WI38 (cell line): Measurements from ENCODE around the gene EXOG.

Experiments
- H3K4me3 ChIP-seq: 2 replicates; pipeline ENCODE4 v1.5.1; 2011; ENCODE audit warnings: low read depth, mild to moderate bottlenecking, control low read depth, low read length
- TF ChIP-seq, protein P1 (sequence below): IDR thresholded peaks from 2 replicates; pipeline ENCODE4 v1.5.1; 2012; ENCODE audit warnings: low read depth, mild to moderate bottlenecking, control low read depth, low read length

EXOG gene

GRCh38 chr3:38560996-38561717 is 65.0 kb downstream of the EXOG start:
- H3K4me3 ChIP-seq, result no peak overlapping the region
- TF ChIP-seq, protein P1, sequence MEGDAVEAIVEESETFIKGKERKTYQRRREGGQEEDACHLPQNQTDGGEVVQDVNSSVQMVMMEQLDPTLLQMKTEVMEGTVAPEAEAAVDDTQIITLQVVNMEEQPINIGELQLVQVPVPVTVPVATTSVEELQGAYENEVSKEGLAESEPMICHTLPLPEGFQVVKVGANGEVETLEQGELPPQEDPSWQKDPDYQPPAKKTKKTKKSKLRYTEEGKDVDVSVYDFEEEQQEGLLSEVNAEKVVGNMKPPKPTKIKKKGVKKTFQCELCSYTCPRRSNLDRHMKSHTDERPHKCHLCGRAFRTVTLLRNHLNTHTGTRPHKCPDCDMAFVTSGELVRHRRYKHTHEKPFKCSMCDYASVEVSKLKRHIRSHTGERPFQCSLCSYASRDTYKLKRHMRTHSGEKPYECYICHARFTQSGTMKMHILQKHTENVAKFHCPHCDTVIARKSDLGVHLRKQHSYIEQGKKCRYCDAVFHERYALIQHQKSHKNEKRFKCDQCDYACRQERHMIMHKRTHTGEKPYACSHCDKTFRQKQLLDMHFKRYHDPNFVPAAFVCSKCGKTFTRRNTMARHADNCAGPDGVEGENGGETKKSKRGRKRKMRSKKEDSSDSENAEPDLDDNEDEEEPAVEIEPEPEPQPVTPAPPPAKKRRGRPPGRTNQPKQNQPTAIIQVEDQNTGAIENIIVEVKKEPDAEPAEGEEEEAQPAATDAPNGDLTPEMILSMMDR, result no peak

DNA sequence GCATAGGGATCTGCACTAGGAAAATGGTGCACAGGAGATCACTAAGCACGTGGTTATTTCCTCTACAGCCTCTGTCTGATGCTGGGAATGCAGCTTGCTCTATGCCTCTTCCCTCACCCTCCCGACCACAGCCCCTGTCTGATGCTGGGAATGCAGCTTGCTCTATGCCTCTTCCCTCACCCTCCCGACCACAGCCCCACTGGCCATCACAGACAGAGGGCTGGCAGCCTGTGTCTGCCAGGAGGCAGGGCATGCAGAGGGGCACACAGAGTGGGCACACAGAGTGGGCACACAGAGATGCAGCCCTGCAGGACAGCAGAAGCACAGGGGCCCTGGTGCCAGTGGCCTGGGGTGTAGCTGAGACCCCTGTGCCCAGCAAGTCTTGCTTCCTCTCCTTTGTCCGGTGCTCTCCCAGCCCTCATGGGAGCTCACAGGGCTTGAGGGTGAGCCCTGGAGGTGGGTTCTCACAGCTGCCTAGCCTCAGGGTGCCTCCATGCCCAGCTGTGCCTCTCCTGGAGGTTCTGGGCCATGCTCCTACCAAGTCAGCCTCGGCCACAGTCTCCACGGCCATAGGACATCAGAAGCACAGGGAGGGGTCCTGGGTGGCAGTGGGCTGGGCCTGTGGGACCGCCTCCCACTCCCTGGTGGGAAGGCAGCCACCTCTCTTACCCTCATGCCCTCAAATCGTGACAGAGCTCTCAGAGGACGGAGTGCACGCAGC is 65.8 kb downstream of the EXOG start:
- TF ChIP-seq, protein P1, result no peak
- H3K4me3 ChIP-seq, result no peak overlapping the region

DNA sequence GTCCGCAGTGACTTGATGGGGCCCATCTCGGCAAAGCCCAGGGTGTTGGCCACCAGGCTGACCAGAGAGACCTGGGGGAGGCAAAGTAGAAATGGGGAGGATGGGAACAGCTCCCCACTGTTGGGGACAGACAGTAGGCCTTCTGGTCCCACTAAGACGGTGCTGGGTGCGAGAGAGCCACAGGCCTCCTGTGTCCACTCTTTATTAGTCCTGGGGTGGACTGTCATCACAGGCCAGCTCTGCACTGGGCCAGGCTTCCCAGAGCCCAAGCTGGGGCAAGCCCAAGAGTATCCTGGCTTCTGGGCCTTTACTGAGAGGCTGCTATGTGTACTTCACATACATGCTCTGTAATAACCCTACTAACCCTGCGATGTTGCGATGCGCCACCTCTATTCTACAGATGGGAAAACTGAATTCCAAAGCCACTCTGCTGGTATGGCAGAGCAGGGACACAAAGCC is 66.4 kb downstream of the EXOG start:
- no peak overlapping the region for H3K4me3 ChIP-seq
- TF ChIP-seq, protein P1, result no peak

GRCh38 chr3:38563070-38563885 is 67.1 kb downstream of the EXOG start:
- TF ChIP-seq, protein P1, result no peak
- no peak overlapping the region for H3K4me3 ChIP-seq

- no peak overlapping the region for H3K4me3 ChIP-seq
- TF ChIP-seq, protein P1, result no peak
Observed at GRCh38 chr3:38563886-38564270, 67.7 kb downstream of the EXOG start.

DNA sequence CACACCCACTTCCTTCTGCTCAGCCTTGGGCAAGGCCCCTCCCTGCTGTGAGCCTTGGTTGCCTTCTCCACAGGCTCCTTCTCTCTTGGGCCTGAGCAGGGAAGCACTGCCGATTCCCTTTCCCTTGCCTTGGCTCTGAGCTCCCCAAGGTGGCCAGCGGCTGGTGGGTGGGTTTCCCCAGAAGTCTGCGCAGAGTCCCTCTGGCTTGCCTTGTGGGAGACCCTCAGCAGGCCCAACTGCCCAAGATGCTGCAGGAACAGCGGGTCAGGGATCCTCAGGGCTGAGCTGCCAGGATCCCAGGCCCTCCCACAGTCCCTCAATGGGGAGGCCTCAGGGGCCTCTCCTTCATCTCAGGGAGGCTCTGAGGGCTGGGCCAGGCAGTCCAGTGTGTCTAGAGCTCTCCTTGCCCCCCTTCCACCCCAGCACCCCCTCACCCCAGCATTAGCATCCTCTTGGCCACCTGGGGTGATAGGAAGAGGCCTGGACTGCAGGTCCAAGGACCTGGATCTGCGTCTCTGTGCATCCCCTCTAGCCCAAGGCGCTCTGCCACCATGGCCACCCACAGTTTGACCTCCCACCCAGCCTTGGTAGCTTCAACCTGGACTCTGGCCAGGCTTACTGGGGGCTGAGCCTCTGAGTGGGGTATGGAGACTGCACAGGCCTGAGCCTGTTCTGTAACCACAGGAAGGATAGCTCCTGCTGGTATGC is 68.6 kb downstream of the EXOG start:
- TF ChIP-seq, protein P1, result no peak
- H3K4me3 ChIP-seq, result no peak overlapping the region
